Keratinocyte (primary cell): ENCODE results near the gene CHM. TPM values are rescaled to one million over a fixed set of nuclear protein-coding genes. Genes with fewer than 3 reads are reported as not detected.
"Not testable (repeated sequence)": the region's sequence is repeated elsewhere in the genome, so short reads cannot be mapped to it uniquely, and the experiment has no call there.

Experiments
- DNase-seq: peaks from one replicate; pipeline ENCODE4 v3.0.0-alpha.2; 2011; ENCODE audit warnings: low read depth, missing footprints, low spot score
- FAIRE-seq: peaks from 2 replicates; lab custom pipeline; 2011; peaks lifted over from hg19 to GRCh38; lab: Jason Lieb, UNC
- H2AFZ ChIP-seq: 2 replicates; pipeline ENCODE4 v1.6.0; 2012; ENCODE audit warnings: low read length, control low read depth, inconsistent platforms; ENCODE audit not compliant: control insufficient read depth
- H3K27ac ChIP-seq: 2 replicates; pipeline ENCODE4 v1.5.1; 2011; ENCODE audit warnings: low read length; ENCODE audit not compliant: control insufficient read depth, insufficient read depth
- H3K27me3 ChIP-seq: 3 replicates; pipeline ENCODE4 v1.6.0; 2011; ENCODE audit warnings: low read length; ENCODE audit not compliant: control insufficient read depth, insufficient read depth; ENCODE audit errors: extremely low read depth
- H3K36me3 ChIP-seq, 2 experiments: 2 replicates in 1 of 2; 3 replicates in 1 of 2; pipeline ENCODE4 v1.5.1; 2011; ENCODE audit warnings: low read length in 2 of 2, mild to moderate bottlenecking in 1 of 2; ENCODE audit not compliant: control insufficient read depth in 2 of 2, insufficient read depth in 2 of 2; ENCODE audit errors: extremely low read depth in 1 of 2
- H3K4me1 ChIP-seq: 3 replicates; pipeline ENCODE4 v1.5.1; 2011; ENCODE audit warnings: low read length; ENCODE audit not compliant: control insufficient read depth, insufficient read depth; ENCODE audit errors: extremely low read depth
- H3K4me2 ChIP-seq: 3 replicates; pipeline ENCODE4 v1.6.0; 2011; ENCODE audit warnings: low read depth, low read length; ENCODE audit not compliant: control insufficient read depth, insufficient read depth; ENCODE audit errors: extremely low read depth
- H3K4me3 ChIP-seq, 3 experiments: fragments of 200-600 bp in 1 of 3; sonication (generic) in 1 of 3; 2 replicates in 2 of 3; 3 replicates in 1 of 3; pipeline ENCODE4 v1.5.1; 2011 to 2016; ENCODE audit warnings: low read length in 3 of 3, mild to moderate bottlenecking in 3 of 3, control low read depth in 2 of 3, inconsistent platforms in 1 of 3, low read depth in 1 of 3, mixed read lengths in 1 of 3, mixed run types in 1 of 3, moderate library complexity in 1 of 3; ENCODE audit not compliant: control insufficient read depth in 2 of 3, insufficient read depth in 2 of 3; ENCODE audit errors: extremely low read depth in 1 of 3
- H3K79me2 ChIP-seq: 2 replicates; pipeline ENCODE4 v1.6.0; 2012; ENCODE audit warnings: low read length; ENCODE audit not compliant: control insufficient read depth, insufficient read depth
- H3K9ac ChIP-seq: 3 replicates; pipeline ENCODE4 v1.6.0; 2011; ENCODE audit warnings: low read length; ENCODE audit not compliant: control insufficient read depth, insufficient read depth; ENCODE audit errors: extremely low read depth
- H3K9me1 ChIP-seq: 3 replicates; pipeline ENCODE4 v1.6.0; 2011; ENCODE audit warnings: low read length; ENCODE audit not compliant: control insufficient read depth, insufficient read depth; ENCODE audit errors: extremely low read depth
- H3K9me3 ChIP-seq: 2 replicates; pipeline ENCODE4 v1.5.1; 2012; ENCODE audit warnings: low read depth, low read length; ENCODE audit not compliant: control insufficient read depth
- H4K20me1 ChIP-seq: 3 replicates; pipeline ENCODE4 v1.6.0; 2011; ENCODE audit warnings: low read length; ENCODE audit not compliant: control insufficient read depth, insufficient read depth; ENCODE audit errors: extremely low read depth
- CTCF ChIP-seq, 3 experiments: IDR thresholded peaks in 1 of 3; conservative IDR thresholded peaks in 1 of 3; optimal IDR thresholded peaks in 1 of 3; 2 replicates in 2 of 3; 3 replicates in 1 of 3; pipeline versions ENCODE3 to v1.5.1; 2011; ENCODE audit warnings: low read length in 3 of 3, mild to moderate bottlenecking in 3 of 3, moderate library complexity in 2 of 3, control low read depth in 1 of 3, inconsistent platforms in 1 of 3; ENCODE audit not compliant: insufficient read depth in 2 of 3; ENCODE audit errors: extremely low read depth in 1 of 3
- EZH2 ChIP-seq: IDR thresholded peaks from one replicate; pipeline ENCODE4 v1.6.1; 2012; ENCODE audit warnings: inconsistent platforms, mild to moderate bottlenecking, low read length, moderate library complexity
- dilution Hi-C: fragments of 300-500 bp; cut with MboI; formaldehyde crosslinking; loops from one replicate; pipeline ENCODE4 v1.7.0; 2020; ENCODE audit warnings: low sequenced_read_pairs; ENCODE audit not compliant: extremely low pct_ligation_motif_present
- polyA plus RNA-seq, 5 experiments: library from polyadenylated mRNA; depleted of rRNA in 3 of 5; stranded (reverse) in 3 of 5; stranded (forward) in 1 of 5; unstranded in 1 of 5; fragments of >200 nt; gene quantifications; 1 replicate in 1 of 5; 2 replicates in 3 of 5; 3 replicates in 1 of 5; pipeline versions ENCODE4 v1.2.1 to v1.2.3, GENCODE V29; 2011 to 2012; ENCODE audit warnings: missing spikeins in 2 of 5, low read depth in 1 of 5, low replicate concordance in 1 of 5

CHM gene
- polyA plus RNA-seq, 1 donor (not counting 4 experiments of a cell fraction or from before 2014, with no cell fraction given), result 20.4 TPM

DNA sequence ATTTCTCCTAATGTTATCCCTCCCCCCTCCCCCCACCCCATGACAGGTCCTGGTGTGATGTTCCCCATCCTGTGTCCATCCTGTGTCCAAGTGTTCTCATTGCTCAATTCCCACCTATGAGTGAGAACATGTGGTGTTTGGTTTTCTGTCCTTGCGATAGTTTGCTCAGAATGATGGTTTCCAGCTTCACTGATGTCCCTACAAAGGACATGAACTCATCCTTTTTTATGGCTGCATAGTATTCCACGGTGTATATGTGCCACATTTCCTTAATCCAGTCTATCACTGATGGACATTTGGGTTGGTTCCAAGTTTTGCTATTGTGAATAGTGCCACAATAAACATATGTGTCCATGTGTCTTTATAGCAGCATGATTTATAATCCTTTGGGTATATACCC, 113.0 kb downstream of the CHM start:
- H3K79me2 ChIP-seq, DNase-seq, H3K9me1 ChIP-seq, H3K9ac ChIP-seq, dilution Hi-C loops, H3K4me1 ChIP-seq, H2AFZ ChIP-seq, H3K27ac ChIP-seq, H3K4me3 ChIP-seq, H3K4me2 ChIP-seq, FAIRE-seq, H4K20me1 ChIP-seq, H3K36me3 ChIP-seq, H3K9me3 ChIP-seq, H3K27me3 ChIP-seq: not testable (repeated sequence)

- no peak overlapping the region for H3K4me3 ChIP-seq
- H3K79me2 ChIP-seq, result no peaks in the 10 kb centered on the region
- H2AFZ ChIP-seq, result no peak overlapping the region
- FAIRE-seq (no peak), DNase-seq (no peak)
- no peaks in the 10 kb centered on the region for H3K36me3 ChIP-seq
- dilution Hi-C loops, result no loop called here
- H3K9me3 ChIP-seq, result no peaks in the 10 kb centered on the region
- no peaks in the 10 kb centered on the region for H3K9me1 ChIP-seq
- H3K4me1 ChIP-seq, result no peaks in the 10 kb centered on the region
- TF ChIP-seq EZH2 (no peak), CTCF (optimal IDR thresholded peaks at IDR 0.05 in 1 of 3, IDR thresholded peaks at IDR 0.05 in 1 of 3, conservative IDR thresholded peaks at IDR 0.05 in 1 of 3; ENCODE audit: extremely low read depth in 1 of 3, insufficient read depth in 2 of 3, low read length in 3 of 3) (no peak)
- no peak overlapping the region for H3K4me2 ChIP-seq
- H4K20me1 ChIP-seq, result no peaks in the 10 kb centered on the region
- H3K27ac ChIP-seq, result no peak overlapping the region
- no peak overlapping the region for H3K9ac ChIP-seq
- H3K27me3 ChIP-seq, result no peaks in the 10 kb centered on the region
Measured at GRCh38 chrX:85930099-85930498, 117.3 kb downstream of the CHM start.

GRCh38 chrX:85928606-85929005, 118.8 kb downstream of the CHM start:
- Histone ChIP-seq H3K9ac (no peak overlapping the region), H3K4me1 (no peaks in the 10 kb centered on the region), H3K27me3 (no peaks in the 10 kb centered on the region), H3K27ac (no peak overlapping the region), H3K4me2 (no peak overlapping the region), H2AFZ (no peak overlapping the region), H3K4me3 (no peak overlapping the region), H3K9me3 (no peaks in the 10 kb centered on the region), H3K9me1 (no peaks in the 10 kb centered on the region), H3K36me3 (no peaks in the 10 kb centered on the region), H3K79me2 (no peaks in the 10 kb centered on the region), H4K20me1 (no peaks in the 10 kb centered on the region)
- dilution Hi-C loops, result no loop called here
- FAIRE-seq (no peak), DNase-seq (no peak)
- no peak for TF ChIP-seq EZH2
